ENCODE results near the gene CCDC126. TPM values are rescaled to one million over a fixed set of nuclear protein-coding genes. Genes with fewer than 3 reads are reported as not detected.

CCDC126 gene
- total and polyA plus RNA-seq, 2 experiments from 2014 or later, result 9.5 TPM

- Histone ChIP-seq H3K36me3 (ENCODE audit: low read depth) (no peaks in the 10 kb centered on the region), H3F3A (ENCODE audit: insufficient read depth) (no peaks in the 10 kb centered on the region), H3K9ac (no peak overlapping the region), H3K27ac (no peak overlapping the region), H3K9me2 (ENCODE audit: insufficient read depth) (no peaks in the 10 kb centered on the region), H3K4me3 (no peak overlapping the region), H4K20me1 (ENCODE audit: insufficient read depth) (no peaks in the 10 kb centered on the region), H3K9me3 (ENCODE audit: low read depth) (no peaks in the 10 kb centered on the region), H3K4me1 (ENCODE audit: insufficient read depth) (no peaks in the 10 kb centered on the region), H3K79me2 (ENCODE audit: insufficient read depth) (no peaks in the 10 kb centered on the region), H3K27me3 (replicated peaks; ENCODE audit: insufficient read depth) (no peaks in the 10 kb centered on the region), H2AFZ (no peak overlapping the region), H3K4me2 (ENCODE audit: unreplicated experiment) (no peak overlapping the region)
- DNase-seq, result no peak
- TF ChIP-seq EZH2 (IDR thresholded peaks at IDR 0.05; ENCODE audit: insufficient read depth, poor library complexity, severe bottlenecking), result no peak
- no peak for TF ChIP-seq EZH2phosphoT487 (IDR thresholded peaks at IDR 0.05; ENCODE audit: insufficient read depth, low read depth)
- 63 to 64% methylated on average over 5 of the region's 5 CpGs for WGBS, 2 experiments (ENCODE audit: low coverage in 1 of 2, low lambda C conversion rate in 2 of 2, missing lambda C conversion rate in 2 of 2)
- in situ Hi-C loops (cut with MboI), result no loop called here
These were observed 56.8 kb downstream of the CCDC126 start for GRCh38 chr7:23653942-23654341.

- peak; percentile 26 for DNase-seq
- Histone ChIP-seq H3K9me2 (ENCODE audit: insufficient read depth) (no peaks in the 10 kb centered on the region), H3K4me1 (ENCODE audit: insufficient read depth) (no peaks in the 10 kb centered on the region), H3K79me2 (ENCODE audit: insufficient read depth) (no peaks in the 10 kb centered on the region), H3K9me3 (ENCODE audit: low read depth) (no peaks in the 10 kb centered on the region), H4K20me1 (ENCODE audit: insufficient read depth) (no peaks in the 10 kb centered on the region), H3F3A (ENCODE audit: insufficient read depth) (no peaks in the 10 kb centered on the region), H3K27ac (no peak overlapping the region), H3K27me3 (replicated peaks; ENCODE audit: insufficient read depth) (no peaks in the 10 kb centered on the region), H2AFZ (no peak overlapping the region), H3K4me3 (no peak overlapping the region), H3K36me3 (ENCODE audit: low read depth) (no peaks in the 10 kb centered on the region), H3K9ac (no peak overlapping the region), H3K4me2 (ENCODE audit: unreplicated experiment) (no peak overlapping the region)
- 0% methylated on average over 1 of the region's 1 CpG for WGBS, 2 experiments (ENCODE audit: low coverage in 1 of 2, low lambda C conversion rate in 2 of 2, missing lambda C conversion rate in 2 of 2)
- TF ChIP-seq EZH2 (IDR thresholded peaks at IDR 0.05; ENCODE audit: insufficient read depth, poor library complexity, severe bottlenecking) (no peak), EZH2phosphoT487 (IDR thresholded peaks at IDR 0.05; ENCODE audit: insufficient read depth, low read depth) (no peak)
- in situ Hi-C loops (cut with MboI), result no loop called here
These were observed 57.3 kb downstream of the CCDC126 start for GRCh38 chr7:23654508-23654907.

GRCh38 chr7:23655433-23655832 is 58.3 kb downstream of the CCDC126 start:
- no peak for TF ChIP-seq EZH2phosphoT487 (IDR thresholded peaks at IDR 0.05; ENCODE audit: insufficient read depth, low read depth)
- no peak for TF ChIP-seq EZH2 (IDR thresholded peaks at IDR 0.05; ENCODE audit: insufficient read depth, poor library complexity, severe bottlenecking)
- no peaks in the 10 kb centered on the region for H3K4me1 ChIP-seq (ENCODE audit: insufficient read depth)
- H3K4me3 ChIP-seq, result no peak overlapping the region

GRCh38 chr7:23658831-23659427 is 61.7 kb downstream of the CCDC126 start:
- H3F3A ChIP-seq (ENCODE audit: insufficient read depth), result no peaks in the 10 kb centered on the region
- no peaks in the 10 kb centered on the region for H3K27me3 ChIP-seq (replicated peaks; ENCODE audit: insufficient read depth)
- no peaks in the 10 kb centered on the region for H3K79me2 ChIP-seq (ENCODE audit: insufficient read depth)
- in situ Hi-C loops (cut with MboI), result no loop called here
- no peak overlapping the region for H3K27ac ChIP-seq
- no peak for DNase-seq
- H3K36me3 ChIP-seq (ENCODE audit: low read depth), result no peaks in the 10 kb centered on the region
- H3K9me2 ChIP-seq (ENCODE audit: insufficient read depth), result no peaks in the 10 kb centered on the region
- 56 to 63% methylated on average over 7 of the region's 7 CpGs for WGBS, 2 experiments (ENCODE audit: low coverage in 1 of 2, low lambda C conversion rate in 2 of 2, missing lambda C conversion rate in 2 of 2)
- H3K4me3 ChIP-seq, result no peak overlapping the region
- H4K20me1 ChIP-seq (ENCODE audit: insufficient read depth), result no peaks in the 10 kb centered on the region
- no peaks in the 10 kb centered on the region for H3K9me3 ChIP-seq (ENCODE audit: low read depth)
- no peak overlapping the region for H3K9ac ChIP-seq
- no peak for TF ChIP-seq EZH2 (IDR thresholded peaks at IDR 0.05; ENCODE audit: insufficient read depth, poor library complexity, severe bottlenecking)
- TF ChIP-seq EZH2phosphoT487 (IDR thresholded peaks at IDR 0.05; ENCODE audit: insufficient read depth, low read depth), result no peak
- no peaks in the 10 kb centered on the region for H3K4me1 ChIP-seq (ENCODE audit: insufficient read depth)
- H2AFZ ChIP-seq, result no peak overlapping the region
- no peak overlapping the region for H3K4me2 ChIP-seq (ENCODE audit: unreplicated experiment)

More at GRCh38 chr7:23655433-23655832, 58.3 kb downstream of the CCDC126 start:
- Histone ChIP-seq H3K9ac (no peak overlapping the region), H3K27me3 (replicated peaks; ENCODE audit: insufficient read depth) (no peaks in the 10 kb centered on the region), H3K9me2 (ENCODE audit: insufficient read depth) (no peaks in the 10 kb centered on the region), H3K27ac (no peak overlapping the region), H3F3A (ENCODE audit: insufficient read depth) (no peaks in the 10 kb centered on the region), H4K20me1 (ENCODE audit: insufficient read depth) (no peaks in the 10 kb centered on the region), H3K79me2 (ENCODE audit: insufficient read depth) (no peaks in the 10 kb centered on the region), H3K9me3 (ENCODE audit: low read depth) (no peaks in the 10 kb centered on the region), H3K36me3 (ENCODE audit: low read depth) (no peaks in the 10 kb centered on the region), H2AFZ (no peak overlapping the region), H3K4me2 (ENCODE audit: unreplicated experiment) (no peak overlapping the region)
- no peak for DNase-seq
- WGBS, 2 experiments (ENCODE audit: low coverage in 1 of 2, low lambda C conversion rate in 2 of 2, missing lambda C conversion rate in 2 of 2), result 82 to 88% methylated on average over 22 of the region's 22 CpGs
- in situ Hi-C loops (cut with MboI), result no loop called here
